GM12878 (cell line): Measurements from ENCODE around the gene ARID5B.

Experiments used
- BCL3 ChIP-seq: IDR thresholded peaks from 2 replicates; pipeline ENCODE4 v1.6.1; 2011; ENCODE audit warnings: borderline replicate concordance, low read depth, mild to moderate bottlenecking, moderate library complexity, low read length; ENCODE audit not compliant: insufficient read depth, poor library complexity, severe bottlenecking
- ELK1 ChIP-seq: IDR thresholded peaks from 2 replicates; pipeline ENCODE4 v1.6.1; 2012; ENCODE audit warnings: low read depth, low read length, improper control_type of control experiment
- EZH2 ChIP-seq: IDR thresholded peaks from 2 replicates; pipeline ENCODE4 v1.6.1; 2012; ENCODE audit warnings: low read depth, mild to moderate bottlenecking, control low read depth, inconsistent platforms, low read length, borderline replicate concordance; ENCODE audit not compliant: control insufficient read depth
- RAD21 ChIP-seq: IDR thresholded peaks from 2 replicates; pipeline ENCODE4 v1.6.1; 2011; ENCODE audit warnings: mild to moderate bottlenecking, low read depth, low read length, moderate library complexity; ENCODE audit not compliant: insufficient read depth

- no peak for TF ChIP-seq ELK1
- TF ChIP-seq BCL3: no peak
- TF ChIP-seq RAD21: no peak
- no peak for TF ChIP-seq EZH2
Measured at GRCh38 chr10:62130948-62131347, 229.4 kb downstream of the ARID5B start.
